ENCODE measurements around the gene VAMP1.

- TF ChIP-seq CTCF (IDR thresholded peaks at IDR 0.05) = no peak
- no peak for TF ChIP-seq POLR2A (IDR thresholded peaks at IDR 0.05)
Observed at GRCh38 chr12:6472491-6472890, 2.0 kb upstream of the VAMP1 start.
